ENCODE data around the gene ZNF408. TPM values are rescaled to one million over a fixed set of nuclear protein-coding genes. Genes with fewer than 3 reads are reported as not detected.

Gene ZNF408
- total RNA-seq, 1 experiment from 2014 or later, result 14.4 TPM

- Histone ChIP-seq H3K9me2 (ENCODE audit: insufficient read depth) (no peaks in the 10 kb centered on the region), H3K79me2 (ENCODE audit: insufficient read depth, low read length) (peaks cover 27% of the 10 kb centered on the region), H3K9me3 (ENCODE audit: control insufficient read depth in 1 of 2, insufficient read depth in 1 of 2, low read depth in 1 of 2, low read length in 2 of 2) (no peaks in the 10 kb centered on the region), H3K9ac (ENCODE audit: low read length) (no peak overlapping the region), H2AFZ (ENCODE audit: low read depth, low read length, poor library complexity, severe bottlenecking) (no peak overlapping the region), H3K4me2 (ENCODE audit: low read length) (no peak overlapping the region), H3K4me3 (replicated peaks in 1 of 2; ENCODE audit: low read depth in 1 of 2, low read length in 2 of 2) (no peak overlapping the region), H3K27ac (ENCODE audit: low read depth, low read length) (no peak overlapping the region), H3K36me3 (ENCODE audit: control insufficient read depth in 1 of 2, insufficient read depth in 2 of 2, low read length in 2 of 2) (peaks cover 0 to 6% of the 10 kb centered on the region in 2 experiments; a peak in 2 of 4 replicates), H3K27me3 (ENCODE audit: insufficient read depth, low read length) (no peaks in the 10 kb centered on the region), H3K4me1 (ENCODE audit: control insufficient read depth in 1 of 2, insufficient read depth in 2 of 2, low read length in 2 of 2) (peaks cover 1 to 20% of the 10 kb centered on the region in 2 experiments; a peak in 2 of 4 replicates), H4K20me1 (ENCODE audit: insufficient read depth) (no peaks in the 10 kb centered on the region)
- ChIA-PET CTCF (no interaction called here), POLR2A (no interaction called here), RAD21 (ENCODE audit: low non-redundant PET in 1 of 2, low total read pairs in 2 of 2, uncharacterized antibody in 2 of 2, unreplicated experiment in 2 of 2) (no interaction called here)
- BruUV-seq (replicated peaks), result no TSS peak
- TF ChIP-seq TCF7L2 (IDR thresholded peaks at IDR 0.05; ENCODE audit: borderline replicate concordance, extremely low read depth, insufficient read depth, insufficient read length), result no peak
- TF ChIP-seq SIN3A (IDR thresholded peaks at IDR 0.05; ENCODE audit: low read depth), result no peak
- no peak for TF ChIP-seq POLR2AphosphoS5 (IDR thresholded peaks at IDR 0.05; ENCODE audit: low read depth, low read length)
- TF ChIP-seq EZH2phosphoT487 (IDR thresholded peaks at IDR 0.05; ENCODE audit: borderline replicate concordance), result no peak
- TF ChIP-seq RAD21 (IDR thresholded peaks at IDR 0.05; ENCODE audit: low read depth), result no peak
- no peak for TF ChIP-seq SRF (IDR thresholded peaks at IDR 0.05; ENCODE audit: low read depth)
- no peak for TF ChIP-seq CTCF (IDR thresholded peaks at IDR 0.05 in 2 of 3, conservative IDR thresholded peaks at IDR 0.05 in 1 of 3; ENCODE audit: borderline replicate concordance in 1 of 3, insufficient read depth in 1 of 3, low read depth in 2 of 3, low read length in 2 of 3)
- TF ChIP-seq SP1 (IDR thresholded peaks at IDR 0.05; ENCODE audit: low read depth), result no peak
- no peak for TF ChIP-seq FOSL1 (IDR thresholded peaks at IDR 0.05; ENCODE audit: low read depth)
- intact Hi-C loops (cut with micrococcal nuclease), result no loop called here
- no peak for DNase-seq (ENCODE audit: low read depth, low spot score)
- no peak for ATAC-seq
Observed at GRCh38 chr11:46697303-46697702, 3.5 kb upstream of the ZNF408 start.

GRCh38 chr11:46697723-46698122, 3.1 kb upstream of the ZNF408 start:
- Histone ChIP-seq H2AFZ (ENCODE audit: low read depth, low read length, poor library complexity, severe bottlenecking) (no peak overlapping the region), H3K36me3 (ENCODE audit: control insufficient read depth in 1 of 2, insufficient read depth in 2 of 2, low read length in 2 of 2) (peaks cover 0 to 11% of the 10 kb centered on the region in 2 experiments; a peak in 3 of 4 replicates), H4K20me1 (ENCODE audit: insufficient read depth) (no peaks in the 10 kb centered on the region), H3K4me2 (ENCODE audit: low read length) (no peak overlapping the region), H3K4me3 (replicated peaks in 1 of 2; ENCODE audit: low read depth in 1 of 2, low read length in 2 of 2) (no peak overlapping the region), H3K27ac (ENCODE audit: low read depth, low read length) (no peak overlapping the region), H3K9ac (ENCODE audit: low read length) (no peak overlapping the region), H3K27me3 (ENCODE audit: insufficient read depth, low read length) (no peaks in the 10 kb centered on the region), H3K4me1 (ENCODE audit: control insufficient read depth in 1 of 2, insufficient read depth in 2 of 2, low read length in 2 of 2) (peaks cover 2 to 23% of the 10 kb centered on the region in 2 experiments; a peak in 2 of 4 replicates), H3K79me2 (ENCODE audit: insufficient read depth, low read length) (peaks cover 31% of the 10 kb centered on the region), H3K9me2 (ENCODE audit: insufficient read depth) (no peaks in the 10 kb centered on the region), H3K9me3 (ENCODE audit: control insufficient read depth in 1 of 2, insufficient read depth in 1 of 2, low read depth in 1 of 2, low read length in 2 of 2) (no peaks in the 10 kb centered on the region)
- ChIA-PET CTCF (no interaction called here), RAD21 (ENCODE audit: low non-redundant PET in 1 of 2, low total read pairs in 2 of 2, uncharacterized antibody in 2 of 2, unreplicated experiment in 2 of 2) (no interaction called here), POLR2A (no interaction called here)
- TF ChIP-seq JUND (IDR thresholded peaks at IDR 0.05) (no peak), ATF3 (IDR thresholded peaks at IDR 0.05) (no peak)
- DNase-seq (ENCODE audit: low read depth, low spot score) (no peak), ATAC-seq (no peak)
- intact Hi-C loops (cut with micrococcal nuclease), result no loop called here
- no TSS peak for BruUV-seq (replicated peaks)

Data from HCT116 (cell line).